Body of pancreas (tissue), 4 donors: ENCODE results near the gene TEAD3.

Experiments
- CTCF ChIP-seq, 7 experiments: fragments of 450-650 bp in 4 of 7; fragments of 200-600 bp in 3 of 7; sonication (generic) in 3 of 7; IDR thresholded peaks; one replicate each; pipeline ENCODE4 v1.5.1; 2016 to 2019; ENCODE audit warnings: antibody characterized with exemption in 7 of 7
- POLR2A ChIP-seq, 3 donors: fragments of 450-650 bp; IDR thresholded peaks; one replicate each; pipeline ENCODE4 v1.6.1; 2016; ENCODE audit warnings: antibody characterized with exemption in 3 of 3, mild to moderate bottlenecking in 2 of 3

GRCh38 chr6:35427435-35427834 lies 69.4 kb downstream of the TEAD3 start:
- TF ChIP-seq POLR2A (IDR thresholded peaks at IDR 0.05), result no peak
- TF ChIP-seq CTCF (IDR thresholded peaks at IDR 0.05), result no peak
